ENCODE measurements around the gene TMEM38B.

DNA sequence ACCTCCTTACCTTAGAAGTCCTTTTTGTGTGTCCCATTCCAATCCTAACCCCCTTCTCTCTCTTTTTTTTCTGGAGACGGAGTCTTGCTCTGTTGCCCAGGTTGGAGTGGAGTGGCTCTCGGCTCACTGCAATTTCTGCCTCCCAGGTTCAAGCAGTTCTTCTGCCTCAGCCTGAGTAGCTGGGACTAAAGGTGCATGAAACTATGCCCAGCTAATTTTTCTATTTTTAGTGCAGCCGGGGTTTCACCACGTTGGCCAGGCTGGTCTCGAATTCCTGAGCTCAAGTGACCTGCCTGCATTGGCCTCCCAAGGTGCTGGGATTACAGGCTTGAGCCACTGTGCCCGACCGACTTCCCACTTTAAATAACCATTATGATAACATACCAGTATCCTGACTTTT lies 17.5 kb downstream of the TMEM38B start:
- TF ChIP-seq ZNF274 (IDR thresholded peaks at IDR 0.05; ENCODE audit: low read depth, low read length) (no peak), SUZ12 (IDR thresholded peaks at IDR 0.05; ENCODE audit: extremely low read depth, insufficient read depth, insufficient read length) (no peak), YY1 (IDR thresholded peaks at IDR 0.05; ENCODE audit: insufficient read depth, insufficient read length) (no peak)

Measured in NT2/D1 (cell line).